H1 (cell line): ENCODE results near the gene MOG.

ENCODE experiments used
- CTCF ChIP-seq, 3 experiments: IDR thresholded peaks; 1 replicate in 2 of 3; 2 replicates in 1 of 3; pipeline versions ENCODE4 v1.5.1 to v1.6.1; 2011; ENCODE audit warnings: low read length in 3 of 3, mild to moderate bottlenecking in 3 of 3, inconsistent platforms in 2 of 3, low read depth in 1 of 3, moderate library complexity in 1 of 3; ENCODE audit not compliant: insufficient read depth in 1 of 3; ENCODE audit errors: control extremely low read depth in 1 of 3
- EP300 ChIP-seq, 2 experiments: IDR thresholded peaks; 1 replicate in 1 of 2; 2 replicates in 1 of 2; pipeline ENCODE4 v1.6.1; 2011 to 2012; ENCODE audit warnings: low read depth in 2 of 2, low read length in 2 of 2, mild to moderate bottlenecking in 2 of 2, borderline replicate concordance in 1 of 2, inconsistent platforms in 1 of 2, moderate library complexity in 1 of 2
- NANOG ChIP-seq: IDR thresholded peaks from 2 replicates; pipeline ENCODE4 v1.6.1; 2011; ENCODE audit warnings: low read length, low read depth, mild to moderate bottlenecking, inconsistent platforms; ENCODE audit not compliant: insufficient read depth, poor library complexity, severe bottlenecking
- POLR2A ChIP-seq, 2 experiments: IDR thresholded peaks; 1 replicate in 1 of 2; 2 replicates in 1 of 2; pipeline ENCODE4 v1.6.1; 2011; ENCODE audit warnings: low read depth in 2 of 2, low read length in 2 of 2, mild to moderate bottlenecking in 2 of 2; ENCODE audit errors: control extremely low read depth in 1 of 2
- POLR2AphosphoS5 ChIP-seq: IDR thresholded peaks from 2 replicates; pipeline ENCODE4 v1.6.1; 2011; ENCODE audit warnings: low read depth, low read length
- POU5F1 ChIP-seq: IDR thresholded peaks from 2 replicates; pipeline ENCODE4 v1.6.1; 2011; ENCODE audit warnings: low read depth, mild to moderate bottlenecking, low read length, moderate library complexity
- RFX5 ChIP-seq: IDR thresholded peaks from 2 replicates; pipeline ENCODE4 v1.6.1; 2011; ENCODE audit warnings: low read depth, low read length, improper control_type of control experiment, borderline replicate concordance
- SIN3A ChIP-seq, 2 experiments: IDR thresholded peaks in 1 of 2; conservative IDR thresholded peaks in 1 of 2; 2 replicates each; pipeline ENCODE4 v1.6.1; 2011 to 2012; ENCODE audit warnings: low read length in 2 of 2, improper control_type of control experiment in 1 of 2, low read depth in 1 of 2, mild to moderate bottlenecking in 1 of 2
- SIX5 ChIP-seq: IDR thresholded peaks from 2 replicates; pipeline ENCODE4 v1.6.1; 2011; ENCODE audit warnings: mild to moderate bottlenecking, low read depth, low read length
- SP1 ChIP-seq: IDR thresholded peaks from 2 replicates; pipeline ENCODE4 v1.6.1; 2011; ENCODE audit warnings: low read depth, low read length
- SP4 ChIP-seq: IDR thresholded peaks from 2 replicates; pipeline ENCODE4 v1.6.1; 2012; ENCODE audit warnings: low read length, inconsistent platforms
- SRF ChIP-seq: IDR thresholded peaks from 2 replicates; pipeline ENCODE4 v1.6.1; 2011; ENCODE audit warnings: mild to moderate bottlenecking, low read depth, low read length, moderate library complexity

GRCh38 chr6:29627755-29628418, 29.0 kb upstream of the MOG start:
- TF ChIP-seq CTCF (IDR thresholded peaks at IDR 0.05; ENCODE audit: control extremely low read depth in 1 of 3, insufficient read depth in 1 of 3, low read depth in 1 of 3, low read length in 3 of 3) = no peak
- TF ChIP-seq EP300 (IDR thresholded peaks at IDR 0.05; ENCODE audit: borderline replicate concordance in 1 of 2, low read depth in 2 of 2, low read length in 2 of 2) = no peak
- no peak for TF ChIP-seq SP4
- peak in 1 of 2 experiments; percentile 29; a peak in 1 of 4 replicates for TF ChIP-seq SIN3A (conservative IDR thresholded peaks at IDR 0.05 in 1 of 2, IDR thresholded peaks at IDR 0.05 in 1 of 2; ENCODE audit: low read depth in 1 of 2, low read length in 2 of 2)
- 0 out of 2 replicates have a peak, but pooled peaks have one; percentile 24 for TF ChIP-seq SP1
- no peak for TF ChIP-seq RFX5
- peak; percentile 81 for TF ChIP-seq POLR2AphosphoS5
- no peak for TF ChIP-seq NANOG
- TF ChIP-seq POU5F1 = no peak
- peak; percentile 75 to 89 for TF ChIP-seq POLR2A (IDR thresholded peaks at IDR 0.05; ENCODE audit: control extremely low read depth in 1 of 2, low read depth in 2 of 2, low read length in 2 of 2)
- TF ChIP-seq SRF = no peak
- TF ChIP-seq SIX5 = no peak
